ENCODE results near the gene ZSWIM1.

The ZSWIM1 gene

DNA sequence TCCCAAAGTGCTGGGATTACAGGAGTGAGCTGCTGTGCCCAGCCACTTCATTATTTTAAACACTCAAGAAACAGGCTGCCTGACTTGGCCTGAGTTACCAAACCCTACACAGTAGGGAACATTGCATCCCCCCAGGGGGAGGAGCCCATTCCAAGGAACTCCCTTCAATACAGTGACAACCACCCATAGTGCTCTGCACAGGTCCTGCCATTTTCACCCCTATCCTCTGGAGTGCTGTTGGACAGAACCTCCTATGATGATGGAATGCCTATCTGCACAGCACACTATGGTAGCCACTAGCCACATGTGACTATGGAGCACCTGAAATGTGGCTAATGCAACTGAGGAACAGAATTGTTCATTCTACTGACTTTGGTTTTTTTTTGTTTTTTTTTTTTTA, 35.6 kb upstream of the ZSWIM1 start:
- no peak overlapping the region for H3K4me3 ChIP-seq (replicated peaks in 1 of 2; ENCODE audit: low read depth in 2 of 2, low read length in 2 of 2)
- no peak for DNase-seq (ENCODE audit: low read depth in 2 of 2)
- TF ChIP-seq, protein P1, sequence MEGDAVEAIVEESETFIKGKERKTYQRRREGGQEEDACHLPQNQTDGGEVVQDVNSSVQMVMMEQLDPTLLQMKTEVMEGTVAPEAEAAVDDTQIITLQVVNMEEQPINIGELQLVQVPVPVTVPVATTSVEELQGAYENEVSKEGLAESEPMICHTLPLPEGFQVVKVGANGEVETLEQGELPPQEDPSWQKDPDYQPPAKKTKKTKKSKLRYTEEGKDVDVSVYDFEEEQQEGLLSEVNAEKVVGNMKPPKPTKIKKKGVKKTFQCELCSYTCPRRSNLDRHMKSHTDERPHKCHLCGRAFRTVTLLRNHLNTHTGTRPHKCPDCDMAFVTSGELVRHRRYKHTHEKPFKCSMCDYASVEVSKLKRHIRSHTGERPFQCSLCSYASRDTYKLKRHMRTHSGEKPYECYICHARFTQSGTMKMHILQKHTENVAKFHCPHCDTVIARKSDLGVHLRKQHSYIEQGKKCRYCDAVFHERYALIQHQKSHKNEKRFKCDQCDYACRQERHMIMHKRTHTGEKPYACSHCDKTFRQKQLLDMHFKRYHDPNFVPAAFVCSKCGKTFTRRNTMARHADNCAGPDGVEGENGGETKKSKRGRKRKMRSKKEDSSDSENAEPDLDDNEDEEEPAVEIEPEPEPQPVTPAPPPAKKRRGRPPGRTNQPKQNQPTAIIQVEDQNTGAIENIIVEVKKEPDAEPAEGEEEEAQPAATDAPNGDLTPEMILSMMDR (IDR thresholded peaks at IDR 0.05; ENCODE audit: low read depth, low read length): no peak

DNA sequence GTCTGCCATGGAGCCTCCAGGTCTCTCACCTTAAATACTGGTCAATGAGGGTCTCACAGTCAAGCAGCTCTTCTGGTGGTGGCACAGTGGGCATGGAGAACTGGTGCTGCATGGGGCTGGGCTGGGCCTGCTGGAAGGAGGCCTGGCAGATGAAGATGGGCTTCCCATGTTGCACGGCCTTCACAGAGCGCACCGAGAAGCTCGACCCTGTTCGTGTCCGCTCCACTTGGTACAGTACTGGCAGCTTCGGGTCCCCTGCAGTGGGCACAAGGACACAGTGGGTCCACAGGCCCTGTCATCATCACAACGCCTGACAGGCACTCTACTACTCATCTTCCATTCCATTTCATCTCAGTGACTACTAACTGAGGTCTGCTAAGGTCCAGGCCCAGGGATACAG, 32.6 kb upstream of the ZSWIM1 start:
- no peak overlapping the region for H3K4me3 ChIP-seq (replicated peaks in 1 of 2; ENCODE audit: low read depth in 2 of 2, low read length in 2 of 2)
- TF ChIP-seq, protein P1 (IDR thresholded peaks at IDR 0.05; ENCODE audit: low read depth, low read length): no peak
- no peak for DNase-seq (ENCODE audit: low read depth in 2 of 2)

DNA sequence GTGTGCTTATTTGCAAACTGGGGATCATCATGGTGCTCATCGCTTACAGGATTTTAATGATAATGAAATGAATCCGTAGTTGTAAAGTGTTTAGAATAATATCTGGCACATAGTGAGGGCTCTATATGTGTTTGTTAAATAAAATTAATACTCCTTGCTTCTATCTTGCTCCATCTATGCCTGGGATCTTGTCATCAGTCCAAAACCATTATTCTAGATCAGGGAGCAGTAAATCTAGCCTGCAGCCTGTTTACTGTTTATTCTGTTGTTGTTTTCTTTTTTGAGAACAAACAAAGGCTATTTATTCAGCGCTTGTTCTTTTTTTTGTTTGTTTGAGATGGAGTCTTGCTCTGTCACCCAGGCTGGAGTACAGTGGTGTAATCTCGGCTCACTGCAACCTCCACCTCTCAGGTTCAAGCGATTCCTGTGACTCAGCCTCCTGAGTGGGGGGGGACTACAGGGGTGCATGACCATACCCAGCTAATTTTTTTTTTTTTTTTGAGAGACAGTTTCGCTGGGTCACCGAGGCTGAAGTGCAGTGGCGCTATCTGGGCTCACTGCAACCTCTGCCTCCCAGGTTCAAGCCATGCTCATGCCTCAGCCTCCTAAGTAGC, 32.0 kb upstream of the ZSWIM1 start:
- no peak for DNase-seq (ENCODE audit: low read depth in 2 of 2)
- no peak overlapping the region for H3K4me3 ChIP-seq (replicated peaks in 1 of 2; ENCODE audit: low read depth in 2 of 2, low read length in 2 of 2)
- TF ChIP-seq, protein P1 (IDR thresholded peaks at IDR 0.05; ENCODE audit: low read depth, low read length): no peak

DNA sequence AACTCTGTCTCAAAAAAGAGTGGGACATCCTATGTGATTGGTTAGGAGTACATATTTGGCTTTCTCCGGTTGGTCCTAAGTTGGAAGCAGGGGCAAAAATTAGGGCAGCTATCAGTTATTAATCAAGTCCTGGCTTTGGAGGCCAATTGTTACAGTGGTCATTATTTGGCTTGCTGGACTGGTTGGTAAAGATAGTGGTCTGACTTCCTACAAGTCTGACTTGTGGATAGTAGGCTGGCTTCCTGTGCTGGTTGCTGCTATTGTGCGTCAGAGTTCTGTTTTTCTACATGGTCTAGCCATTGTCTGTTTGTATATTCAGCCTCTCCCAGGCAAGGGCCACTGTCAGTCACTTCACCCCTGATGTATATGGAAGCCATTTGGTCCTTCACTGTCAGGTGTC, 30.8 kb upstream of the ZSWIM1 start:
- no peak for DNase-seq (ENCODE audit: low read depth in 2 of 2)
- H3K4me3 ChIP-seq (replicated peaks in 1 of 2; ENCODE audit: low read depth in 2 of 2, low read length in 2 of 2): no peak overlapping the region
- TF ChIP-seq, protein P1 (IDR thresholded peaks at IDR 0.05; ENCODE audit: low read depth, low read length): no peak

DNA sequence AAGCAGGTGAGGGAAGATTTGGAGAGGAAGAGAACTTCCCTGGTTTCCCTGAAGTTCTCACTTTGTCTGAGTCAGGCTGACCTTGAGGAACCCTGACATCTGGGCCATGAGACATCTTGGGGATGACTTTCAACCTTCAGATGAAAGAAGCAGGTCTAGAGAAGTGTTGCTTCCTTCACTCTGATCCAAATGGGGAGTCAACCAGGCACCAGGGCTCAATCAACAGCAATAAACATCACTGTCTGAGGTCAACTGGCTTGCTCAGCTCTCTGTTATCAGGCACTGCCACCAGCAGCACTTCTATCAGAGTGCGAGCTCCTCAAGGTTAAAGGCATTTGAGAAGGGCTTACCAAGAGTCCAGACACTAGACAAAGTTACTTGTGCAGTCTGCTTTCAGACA, 30.1 kb upstream of the ZSWIM1 start:
- TF ChIP-seq, protein P1 (IDR thresholded peaks at IDR 0.05; ENCODE audit: low read depth, low read length): no peak
- DNase-seq (ENCODE audit: low read depth in 2 of 2): no peak

DNA sequence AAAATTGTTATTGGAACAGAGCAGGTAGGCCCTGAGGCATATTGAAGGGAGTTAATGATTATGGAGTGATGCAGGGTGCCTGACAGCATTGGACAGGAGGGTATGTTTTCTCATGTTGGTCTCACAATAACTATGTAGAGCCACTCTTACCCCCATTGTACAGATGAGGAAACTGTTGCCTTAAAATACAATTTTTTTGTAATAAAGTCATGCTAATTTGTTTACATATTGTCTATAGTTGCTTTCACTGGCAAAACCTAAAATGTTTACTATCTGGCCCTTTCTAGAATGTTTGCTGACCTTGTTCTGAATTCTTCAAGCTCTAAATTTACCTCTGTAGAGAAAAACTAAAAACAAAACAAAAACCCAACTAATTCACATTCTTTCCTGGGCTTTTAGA, 29.5 kb upstream of the ZSWIM1 start:
- TF ChIP-seq, protein P1 (IDR thresholded peaks at IDR 0.05; ENCODE audit: low read depth, low read length): no peak
- no peak overlapping the region for H3K4me3 ChIP-seq (replicated peaks in 1 of 2; ENCODE audit: low read depth in 2 of 2, low read length in 2 of 2)
- no peak for DNase-seq (ENCODE audit: low read depth in 2 of 2)

More for the DNA sequence above, 30.1 kb upstream of the ZSWIM1 start:
- H3K4me3 ChIP-seq (replicated peaks in 1 of 2; ENCODE audit: low read depth in 2 of 2, low read length in 2 of 2): no peak overlapping the region

DNA sequence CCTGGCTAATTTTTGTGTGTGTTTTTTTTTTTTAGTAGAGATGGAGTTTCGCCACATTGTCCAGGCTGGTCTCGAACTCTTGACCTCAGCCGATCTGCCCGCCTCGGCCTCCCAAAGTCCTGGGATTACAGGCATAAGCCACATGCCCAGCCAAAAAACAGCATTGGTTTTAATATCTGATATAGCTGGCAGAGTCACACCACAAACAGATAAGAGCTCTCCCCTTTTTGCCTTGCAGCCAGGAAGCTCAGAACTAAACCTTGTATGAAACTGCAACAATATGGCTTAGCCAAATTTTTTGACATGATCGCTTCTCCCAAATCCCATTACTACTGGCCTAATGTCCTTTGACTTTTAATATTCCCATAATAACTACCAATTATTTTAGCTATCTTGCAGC, 28.7 kb upstream of the ZSWIM1 start:
- no peak for DNase-seq (ENCODE audit: low read depth in 2 of 2)
- TF ChIP-seq, protein P1 (IDR thresholded peaks at IDR 0.05; ENCODE audit: low read depth, low read length): no peak
- H3K4me3 ChIP-seq (replicated peaks in 1 of 2; ENCODE audit: low read depth in 2 of 2, low read length in 2 of 2): no peak overlapping the region
